HCEC 1CT (cell line): Measurements from ENCODE around the gene CD38.

Experiments
- DNase-seq: peaks from one replicate; pipeline ENCODE4 v3.0.0-alpha.2; 2017

Gene CD38

GRCh38 chr4:15902746-15903145 is 124.6 kb downstream of the CD38 start:
- no peak for DNase-seq
